ENCODE measurements around the gene MVD. TPM values are rescaled to one million over a fixed set of nuclear protein-coding genes. Genes with fewer than 3 reads are reported as not detected.

Gene MVD
- polyA plus RNA-seq, 3 donors: 9.0 to 17.9 (median 12.2) TPM

GRCh38 chr16:88616320-88616719, 46.6 kb downstream of the MVD start:
- H3K27me3 Mint-ChIP-seq (ENCODE audit: low read depth in 3 of 3): no peaks in the 10 kb centered on the region
- Histone ChIP-seq H3K9me3 (replicated peaks in 1 of 2; ENCODE audit: control insufficient read depth in 1 of 2, insufficient read depth in 1 of 2, low read length in 2 of 2) (no peaks in the 10 kb centered on the region), H3K9ac (ENCODE audit: insufficient read depth, low read length, poor library complexity, severe bottlenecking) (no peak overlapping the region), H3K4me1 (ENCODE audit: control insufficient read depth in 1 of 2, insufficient read depth in 2 of 2, low read length in 2 of 2) (no peaks in the 10 kb centered on the region), H3K36me3 (replicated peaks in 1 of 2; ENCODE audit: control insufficient read depth in 1 of 2, insufficient read depth in 2 of 2, low read length in 2 of 2) (peaks cover 74 to 89% of the 10 kb centered on the region in 2 donors), H4K20me1 (ENCODE audit: insufficient read depth, low read length) (peaks cover 90% of the 10 kb centered on the region), H3K4me3 (replicated peaks in 1 of 3; ENCODE audit: low read depth in 2 of 3, low read length in 3 of 3) (no peak overlapping the region), H3K27me3 (ENCODE audit: control insufficient read depth in 2 of 2, insufficient read depth in 2 of 2, low read length in 2 of 2) (no peaks in the 10 kb centered on the region), H3K79me2 (ENCODE audit: insufficient read depth, low read length) (peaks cover 26% of the 10 kb centered on the region), H2AFZ (ENCODE audit: insufficient read depth, low read depth, low read length, poor library complexity, severe bottlenecking) (no peak overlapping the region), H3K27ac (ENCODE audit: low read depth in 1 of 2, low read length in 2 of 2) (no peak overlapping the region), H3K4me2 (replicated peaks; ENCODE audit: extremely low read depth, low read length, poor library complexity, severe bottlenecking) (no peak overlapping the region)
- H3K4me1 Mint-ChIP-seq: no peaks in the 10 kb centered on the region
- peak overlapping the region in 1 of 7 donors; percentile 61 for H3K27ac Mint-ChIP-seq
- DNase-seq: no peak
- intact Hi-C loops (cut with micrococcal nuclease): no loop called here
- H3K36me3 Mint-ChIP-seq: peaks cover 68 to 85% of the 10 kb centered on the region in 2 donors
- no peaks in the 10 kb centered on the region for H3K9me3 Mint-ChIP-seq
- 97% methylated on average over 12 of the region's 13 CpGs for WGBS (ENCODE audit: insufficient coverage)
- no peak for TF ChIP-seq CTCF (IDR thresholded peaks at IDR 0.05)
- H3K4me3 Mint-ChIP-seq: no peak overlapping the region

DNA sequence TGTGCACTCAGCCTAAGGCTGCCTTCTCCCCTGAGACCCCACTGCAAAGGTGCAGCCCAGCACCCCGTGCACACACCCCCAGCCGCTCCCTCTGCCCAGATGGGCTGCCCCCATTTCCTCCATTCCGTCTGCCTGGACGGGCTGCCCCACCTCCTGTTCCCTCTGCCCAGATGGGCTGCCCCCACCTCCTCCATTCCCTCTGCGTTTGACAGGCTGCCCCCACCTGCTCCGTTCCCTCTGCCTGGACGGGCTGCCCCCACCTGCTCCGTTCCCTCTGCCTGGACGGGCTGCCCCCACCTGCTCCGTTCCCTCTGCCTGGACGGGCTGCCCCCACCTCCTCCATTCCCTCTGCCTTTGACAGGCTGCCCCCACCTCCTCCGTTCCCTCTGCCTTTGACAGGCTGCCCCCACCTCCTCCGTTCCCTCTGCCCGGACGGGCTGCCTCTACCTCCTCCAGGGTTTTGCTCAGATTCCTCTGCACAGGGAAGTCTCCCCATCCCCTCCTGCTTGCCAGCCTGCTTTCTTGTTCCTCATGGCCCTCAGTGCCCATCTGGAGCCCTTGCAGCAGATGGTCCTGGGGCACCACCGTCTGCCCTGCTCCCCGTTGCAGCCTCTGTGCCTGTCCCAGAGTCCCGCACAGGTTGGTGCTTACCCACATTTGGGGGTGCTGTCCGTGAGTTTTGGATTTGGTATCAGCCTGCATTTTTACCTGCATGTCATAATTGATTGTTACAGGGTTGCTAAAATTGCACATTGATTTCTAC, 47.9 kb downstream of the MVD start:
- H3K9ac ChIP-seq (ENCODE audit: insufficient read depth, low read length, poor library complexity, severe bottlenecking): no peak overlapping the region
- DNase-seq: no peak

More for the DNA sequence above, 47.9 kb downstream of the MVD start:
- peaks cover 26% of the 10 kb centered on the region for H3K79me2 ChIP-seq (ENCODE audit: insufficient read depth, low read length)
- no peaks in the 10 kb centered on the region for H3K27me3 ChIP-seq (ENCODE audit: control insufficient read depth in 2 of 2, insufficient read depth in 2 of 2, low read length in 2 of 2)
- no peak overlapping the region for H3K4me3 ChIP-seq (replicated peaks in 1 of 3; ENCODE audit: low read depth in 2 of 3, low read length in 3 of 3)
- no peak overlapping the region for H2AFZ ChIP-seq (ENCODE audit: insufficient read depth, low read depth, low read length, poor library complexity, severe bottlenecking)
- intact Hi-C loops (cut with micrococcal nuclease): no loop called here
- no peak overlapping the region for H3K27ac ChIP-seq (ENCODE audit: low read depth in 1 of 2, low read length in 2 of 2)
- H3K4me3 Mint-ChIP-seq: no peak overlapping the region
- H3K9me3 ChIP-seq (replicated peaks in 1 of 2; ENCODE audit: control insufficient read depth in 1 of 2, insufficient read depth in 1 of 2, low read length in 2 of 2): no peaks in the 10 kb centered on the region
- no peaks in the 10 kb centered on the region for H3K4me1 ChIP-seq (ENCODE audit: control insufficient read depth in 1 of 2, insufficient read depth in 2 of 2, low read length in 2 of 2)
- H3K36me3 Mint-ChIP-seq: peaks cover 77 to 89% of the 10 kb centered on the region in 2 donors
- H3K27ac Mint-ChIP-seq: peak overlapping the region in 2 of 7 donors; percentile 27 to 76
- TF ChIP-seq CTCF (IDR thresholded peaks at IDR 0.05): no peak
- no peaks in the 10 kb centered on the region for H3K27me3 Mint-ChIP-seq (ENCODE audit: low read depth in 3 of 3)
- H3K4me2 ChIP-seq (replicated peaks; ENCODE audit: extremely low read depth, low read length, poor library complexity, severe bottlenecking): no peak overlapping the region
- H3K36me3 ChIP-seq (replicated peaks in 1 of 2; ENCODE audit: control insufficient read depth in 1 of 2, insufficient read depth in 2 of 2, low read length in 2 of 2): peaks cover 86 to 96% of the 10 kb centered on the region in 2 donors
- 95% methylated on average over 13 of the region's 19 CpGs for WGBS (ENCODE audit: insufficient coverage)
- H3K4me1 Mint-ChIP-seq: no peaks in the 10 kb centered on the region
- H3K9me3 Mint-ChIP-seq: no peaks in the 10 kb centered on the region
- H4K20me1 ChIP-seq (ENCODE audit: insufficient read depth, low read length): peaks cover 89% of the 10 kb centered on the region

Measured in CD14-positive monocyte (primary cell).